Measurements from ENCODE around the gene LDLRAD4. TPM values are rescaled to one million over a fixed set of nuclear protein-coding genes. Genes with fewer than 3 reads are reported as not detected.

LDLRAD4 gene
- polyA plus RNA-seq, 1 of the 3 experiments (the other 2 are of a cell fraction) = 0.16 TPM

GRCh38 chr18:13252686-13253410, 34.3 kb downstream of the LDLRAD4 start (continued):
- no peak for TF ChIP-seq REST (IDR thresholded peaks at IDR 0.05; ENCODE audit: low read depth, low read length)
- TF ChIP-seq EZH2phosphoT487 (IDR thresholded peaks at IDR 0.05; ENCODE audit: borderline replicate concordance, low read depth) = no peak
- no peak for TF ChIP-seq EP300 (IDR thresholded peaks at IDR 0.05; ENCODE audit: borderline replicate concordance in 1 of 2, low read depth in 1 of 2, low read length in 1 of 2)

- 72% methylated on average over 23 of the region's 26 CpGs for WGBS (ENCODE audit: low lambda C conversion rate)
- H3K4me2 ChIP-seq = no peak overlapping the region
- H3K9me2 ChIP-seq = no peaks in the 10 kb centered on the region
- no peaks in the 10 kb centered on the region for H4K20me1 ChIP-seq (ENCODE audit: insufficient read depth)
- DNase-seq = peak; percentile 45
- TF ChIP-seq CTCF (IDR thresholded peaks at IDR 0.05) (no peak), RAD21 (IDR thresholded peaks at IDR 0.05; ENCODE audit: low read length) (no peak), SIN3A (IDR thresholded peaks at IDR 0.05; ENCODE audit: borderline replicate concordance, low read depth, low read length) (no peak), NRF1 (IDR thresholded peaks at IDR 0.05; ENCODE audit: low read depth, low read length) (no peak), TCF12 (IDR thresholded peaks at IDR 0.05) (no peak), SMC3 (IDR thresholded peaks at IDR 0.05; ENCODE audit: low read depth, low read length) (no peak), EP300 (IDR thresholded peaks at IDR 0.05; ENCODE audit: borderline replicate concordance in 1 of 2, low read depth in 1 of 2, low read length in 1 of 2) (no peak), IRF3 (IDR thresholded peaks at IDR 0.05; ENCODE audit: low read depth, low read length) (no peak)
- H3K9ac ChIP-seq = no peak overlapping the region
- H3F3A ChIP-seq (replicated peaks; ENCODE audit: insufficient read depth) = no peaks in the 10 kb centered on the region
- no peak overlapping the region for H2AFZ ChIP-seq (ENCODE audit: low read depth)
- POLR2A ChIA-PET = no interaction called here
- H3K9me3 ChIP-seq = no peaks in the 10 kb centered on the region
- H3K4me3 ChIP-seq (ENCODE audit: low read depth in 2 of 2, low read length in 1 of 2) = no peak overlapping the region
- H3K36me3 ChIP-seq (replicated peaks in 1 of 2; ENCODE audit: control insufficient read depth in 1 of 2, insufficient read depth in 2 of 2, low read length in 1 of 2) = no peaks in the 10 kb centered on the region
- no peaks in the 10 kb centered on the region for H3K27me3 ChIP-seq (ENCODE audit: insufficient read depth)
- H3K4me1 ChIP-seq (ENCODE audit: control insufficient read depth in 1 of 2, insufficient read depth in 2 of 2, low read depth in 1 of 2, low read length in 1 of 2) = peaks cover 0 to 24% of the 10 kb centered on the region in 2 experiments; a peak in 1 of 4 replicates
- peak overlapping the region in 1 of 2 experiments; percentile 6; a peak in 1 of 4 replicates for H3K27ac ChIP-seq (ENCODE audit: low read depth in 2 of 2, low read length in 1 of 2)
- no peaks in the 10 kb centered on the region for H3K79me2 ChIP-seq (ENCODE audit: insufficient read depth)
- CTCF ChIA-PET = interaction anchor here (0.6 to 1.3 kb wide), 3 partner anchors 11 to 141 kb away, joined by 3 to 4 read pairs (median 3); no protein-coding TSS in a partner anchor
These were observed 35.5 kb downstream of the LDLRAD4 start for GRCh38 chr18:13253786-13254688.

Data from SK-N-SH (cell line).